H1 (cell line): ENCODE measurements around the gene HERC4. TPM values are rescaled to one million over a fixed set of nuclear protein-coding genes. Genes with fewer than 3 reads are reported as not detected.
A peak's percentile ranks its signal among the peaks of the same experiment; 100 is the strongest.

ENCODE experiments used
- CTCF ChIA-PET: fragments of 300-600 bp; sonication (Branson Sonifier 250); formaldehyde crosslinking; loops from one replicate; lab custom pipeline; 2021; ENCODE audit not compliant: partially characterized antibody; lab: Charles Lee
- POLR2A ChIA-PET: fragments of 300-600 bp; sonication (Branson Sonifier 250); formaldehyde crosslinking; loops from one replicate; lab custom pipeline; 2021; ENCODE audit warnings: inconsistent platforms; ENCODE audit not compliant: partially characterized antibody; lab: Charles Lee
- DNase-seq, 2 experiments: peaks; one replicate each; pipeline versions ENCODE4 v3.0.0 to v3.0.0-alpha.2; 2010 to 2022; ENCODE audit warnings: low spot score in 2 of 2, low read depth in 1 of 2, mixed read lengths in 1 of 2
- FAIRE-seq: peaks from 2 replicates; lab custom pipeline; 2011; peaks lifted over from hg19 to GRCh38; lab: Jason Lieb, UNC
- H2AFZ ChIP-seq: 2 replicates; pipeline ENCODE4 v1.8.1; 2012; ENCODE audit warnings: low read length, inconsistent platforms
- H2AK5ac ChIP-seq: 2 replicates; pipeline ENCODE4 v1.6.1; 2013; ENCODE audit warnings: low read depth, low read length
- H2BK120ac ChIP-seq: replicated peaks from 2 replicates; pipeline ENCODE3; 2013; ENCODE audit warnings: low read depth, low read length, inconsistent platforms
- H2BK12ac ChIP-seq: 2 replicates; pipeline ENCODE4 v1.6.1; 2013; ENCODE audit warnings: low read depth, low read length
- H2BK15ac ChIP-seq: 2 replicates; pipeline ENCODE4 v1.6.1; 2013; ENCODE audit warnings: low read length
- H2BK20ac ChIP-seq: 2 replicates; pipeline ENCODE4 v1.6.1; 2013; ENCODE audit warnings: low read length
- H2BK5ac ChIP-seq: 2 replicates; pipeline ENCODE4 v1.6.1; 2013; ENCODE audit warnings: low read depth, low read length
- H3K14ac ChIP-seq: 2 replicates; pipeline ENCODE4 v1.6.1; 2013; ENCODE audit warnings: inconsistent platforms; ENCODE audit not compliant: insufficient read length
- H3K18ac ChIP-seq: 2 replicates; pipeline ENCODE4 v1.6.1; 2013; ENCODE audit warnings: low read length; ENCODE audit errors: extremely low read depth
- H3K23ac ChIP-seq: 2 replicates; pipeline ENCODE4 v1.6.1; 2013; ENCODE audit warnings: inconsistent platforms; ENCODE audit not compliant: insufficient read length
- H3K23me2 ChIP-seq: 2 replicates; pipeline ENCODE4 v1.6.1; 2013; ENCODE audit warnings: low read depth, low read length
- H3K27ac ChIP-seq: 2 replicates; pipeline ENCODE4 v1.6.1; 2011; ENCODE audit warnings: low read depth, low read length, inconsistent platforms
- H3K27me3 ChIP-seq, 4 experiments: replicated peaks in 1 of 4; 1 replicate in 1 of 4; 2 replicates in 3 of 4; pipeline versions ENCODE4 v1.6.1 to v1.8.1; 2011 to 2013; ENCODE audit warnings: low read length in 3 of 4, mild to moderate bottlenecking in 3 of 4, inconsistent platforms in 2 of 4, mixed read lengths in 2 of 4, moderate library complexity in 1 of 4; ENCODE audit not compliant: control insufficient read depth in 3 of 4, insufficient read depth in 3 of 4; ENCODE audit errors: extremely low read depth in 1 of 4
- H3K36me3 ChIP-seq, 4 experiments: 2 replicates each; pipeline versions ENCODE4 v1.6.1 to v1.8.1; 2011 to 2013; ENCODE audit warnings: mild to moderate bottlenecking in 4 of 4, low read length in 3 of 4, moderate library complexity in 2 of 4, control low read depth in 1 of 4, inconsistent platforms in 1 of 4; ENCODE audit not compliant: insufficient read depth in 4 of 4, control insufficient read depth in 2 of 4
- H3K4ac ChIP-seq: replicated peaks from 2 replicates; pipeline ENCODE3; 2013; ENCODE audit warnings: low read length, low read depth, mixed read lengths, inconsistent platforms; ENCODE audit not compliant: insufficient read length
- H3K4me1 ChIP-seq, 4 experiments: replicated peaks in 1 of 4; 1 replicate in 1 of 4; 2 replicates in 3 of 4; pipeline versions ENCODE4 v1.6.1 to v1.8.1; 2011 to 2013; ENCODE audit warnings: low read length in 3 of 4, inconsistent platforms in 2 of 4, mixed read lengths in 1 of 4; ENCODE audit not compliant: insufficient read depth in 4 of 4, control insufficient read depth in 3 of 4
- H3K4me2 ChIP-seq, 2 experiments: 2 replicates each; pipeline versions ENCODE4 v1.6.1 to v1.8.1; 2011 to 2013; ENCODE audit warnings: low read depth in 2 of 2, low read length in 2 of 2, control low read depth in 1 of 2, inconsistent platforms in 1 of 2, mild to moderate bottlenecking in 1 of 2; ENCODE audit not compliant: insufficient read depth in 1 of 2
- H3K4me3 ChIP-seq, 4 experiments: fragments of 200-600, 300-600 bp in 1 of 4; sonication (generic), shearing (Covaris generic), sonication (Bioruptor Twin) in 1 of 4; 2 replicates each; pipeline versions ENCODE4 v1.5.1 to v1.8.1; 2011 to 2016; ENCODE audit warnings: low read length in 4 of 4, low read depth in 3 of 4, control low read depth in 2 of 4, inconsistent platforms in 2 of 4, mild to moderate bottlenecking in 2 of 4, mixed read lengths in 1 of 4, moderate library complexity in 1 of 4; ENCODE audit not compliant: insufficient read depth in 2 of 4; ENCODE audit errors: extremely low read depth in 1 of 4
- H3K56ac ChIP-seq: replicated peaks from 2 replicates; pipeline ENCODE3; 2013; ENCODE audit warnings: low read depth, mild to moderate bottlenecking, mixed read lengths, low read length, inconsistent platforms; ENCODE audit not compliant: insufficient read length
- H3K79me1 ChIP-seq: 2 replicates; pipeline ENCODE4 v1.6.1; 2013; ENCODE audit warnings: low read depth, low read length, control low read depth
- H3K79me2 ChIP-seq, 2 experiments: 2 replicates each; pipeline versions ENCODE4 v1.6.1 to v1.8.1; 2012 to 2013; ENCODE audit warnings: low read length in 2 of 2, mild to moderate bottlenecking in 2 of 2, inconsistent platforms in 1 of 2; ENCODE audit not compliant: insufficient read depth in 2 of 2, control insufficient read depth in 1 of 2
- H3K9ac ChIP-seq, 4 experiments: replicated peaks in 1 of 4; 1 replicate in 1 of 4; 2 replicates in 3 of 4; pipeline versions ENCODE4 v1.6.1 to v1.8.1; 2011 to 2013; ENCODE audit warnings: low read depth in 3 of 4, low read length in 3 of 4, control low read depth in 2 of 4, mild to moderate bottlenecking in 2 of 4, moderate library complexity in 2 of 4, inconsistent platforms in 1 of 4; ENCODE audit errors: extremely low read depth in 1 of 4
- H3K9me3 ChIP-seq, 2 experiments: 2 replicates each; pipeline versions ENCODE4 v1.6.1 to v1.8.1; 2012 to 2013; ENCODE audit warnings: mild to moderate bottlenecking in 2 of 2, moderate library complexity in 2 of 2, control low read depth in 1 of 2, inconsistent platforms in 1 of 2, low read depth in 1 of 2, low read length in 1 of 2, mixed read lengths in 1 of 2; ENCODE audit not compliant: insufficient read depth in 2 of 2
- H4K20me1 ChIP-seq, 2 experiments: replicated peaks in 1 of 2; 2 replicates each; pipeline versions ENCODE3 to v1.8.1; 2011 to 2013; ENCODE audit warnings: inconsistent platforms in 2 of 2, low read length in 2 of 2, mild to moderate bottlenecking in 1 of 2; ENCODE audit not compliant: insufficient read depth in 2 of 2, control insufficient read depth in 1 of 2
- H4K5ac ChIP-seq: 2 replicates; pipeline ENCODE4 v1.6.1; 2013; ENCODE audit warnings: low read length, low read depth, mixed read lengths, inconsistent platforms; ENCODE audit not compliant: insufficient read length
- H4K8ac ChIP-seq: 2 replicates; pipeline ENCODE4 v1.8.0; 2013; ENCODE audit warnings: mild to moderate bottlenecking, moderate library complexity, low read length, inconsistent platforms; ENCODE audit not compliant: insufficient read depth; ENCODE audit errors: extremely low read depth
- H4K91ac ChIP-seq: replicated peaks from 2 replicates; pipeline ENCODE3; 2013; ENCODE audit warnings: low read length, mixed read lengths, inconsistent platforms; ENCODE audit not compliant: insufficient read length
- E2F6 ChIP-seq: IDR thresholded peaks from 2 replicates; pipeline ENCODE4 v1.6.1; 2012; ENCODE audit warnings: inconsistent platforms
- MAFK ChIP-seq: IDR thresholded peaks from 2 replicates; pipeline ENCODE4 v1.6.1; 2012; ENCODE audit warnings: low read depth, mild to moderate bottlenecking, improper control_type of control experiment, low read length
- WGBS, 2 experiments: shearing (Covaris generic) in 1 of 2; methylation state at CpG; one replicate each; pipeline versions ENCODE4 v1.1.6 to v1.1.7; 2013 to 2015; ENCODE audit warnings: low lambda C conversion rate in 2 of 2, mixed read lengths in 2 of 2, inconsistent platforms in 1 of 2, low coverage in 1 of 2, missing lambda C conversion rate in 1 of 2; ENCODE audit not compliant: insufficient replicate concordance in 2 of 2, insufficient coverage in 1 of 2, insufficient read length in 1 of 2; ENCODE audit errors: extremely low coverage in 1 of 2, missing lambda C conversion rate in 1 of 2; 5-methylcytosine and 5-hydroxymethylcytosine counted together
- polyA plus RNA-seq, 7 experiments: library from polyadenylated mRNA; depleted of rRNA in 3 of 7; stranded (reverse) in 5 of 7; unstranded in 2 of 7; fragments of >200 nt in 5 of 7; fragments of 200-250 nt in 2 of 7; gene quantifications; 1 replicate in 5 of 7; 2 replicates in 1 of 7; 4 replicates in 1 of 7; pipeline versions ENCODE4 v1.2.1 to v1.2.3, GENCODE V29; 2011 to 2013; ENCODE audit warnings: missing spikeins in 2 of 7, mixed read lengths in 2 of 7
- total RNA-seq: library from RNA; stranded (reverse); fragmentation: NEBNext Ultra II Directional; extraction: Animal tissue kit (Norgen Biotek cat#: 25700); gene quantifications from 2 replicates; pipeline ENCODE4 v1.2.1, GENCODE V29; 2021

Gene HERC4
- total and polyA plus RNA-seq, 2 of the 8 experiments (the other 6 are each of a cell fraction or from before 2014, with no cell fraction given) = 7.5 to 44.0 TPM

- Histone ChIP-seq H3K9me3 (no peaks in the 10 kb centered on the region), H3K18ac (no peak overlapping the region), H3K27ac (no peak overlapping the region), H3K14ac (no peak overlapping the region), H3K27me3 (no peaks in the 10 kb centered on the region), H4K8ac (no peak overlapping the region), H3K4me3 (no peak overlapping the region), H3K79me1 (no peaks in the 10 kb centered on the region), H3K56ac (no peak overlapping the region), H2AK5ac (no peak overlapping the region), H3K4me2 (no peak overlapping the region), H2AFZ (no peak overlapping the region), H4K20me1 (peaks cover 3 to 7% of the 10 kb centered on the region in 2 experiments), H3K36me3 (peaks cover 2 to 59% (median 32%) of the 10 kb centered on the region in 4 experiments; a peak in 7 of 8 replicates), H3K4me1 (no peaks in the 10 kb centered on the region), H3K79me2 (peaks cover 0 to 17% of the 10 kb centered on the region in 2 experiments; a peak in 1 of 4 replicates), H2BK12ac (no peak overlapping the region), H2BK120ac (no peak overlapping the region), H3K23ac (no peak overlapping the region), H3K9ac (no peak overlapping the region), H4K5ac (no peak overlapping the region), H2BK15ac (no peak overlapping the region), H4K91ac (no peak overlapping the region), H2BK20ac (no peak overlapping the region), H3K4ac (no peak overlapping the region), H2BK5ac (no peak overlapping the region), H3K23me2 (no peaks in the 10 kb centered on the region)
- POLR2A ChIA-PET = interaction anchor here (0.8 to 3.4 kb wide), 3 partner anchors 10 to 42 kb away, joined by 4 to 13 read pairs (median 4); no protein-coding TSS in a partner anchor
- FAIRE-seq (no peak), DNase-seq (no peak)
- 93% methylated on average over 1 of the region's 1 CpG; no CpG with 5 or more reads in 1 of the 2 experiments for WGBS, 2 experiments
- TF ChIP-seq MAFK = peak; percentile 87
- no peak for TF ChIP-seq E2F6
- CTCF ChIA-PET = interaction anchor here (1.0 to 2.7 kb wide), 3 partner anchors 10 to 129 kb away, joined by 4 to 15 read pairs (median 7); no protein-coding TSS in a partner anchor
Observed at GRCh38 chr10:67917679-67918078, 157.4 kb downstream of the HERC4 start.
